ENCODE measurements around the gene PRKCB.

PRKCB gene

GRCh38 chr16:23962001-23962400 lies 126.2 kb downstream of the PRKCB start:
- TF ChIP-seq CTCF (IDR thresholded peaks at IDR 0.05; ENCODE audit: insufficient read depth, low read length) = no peak
- TF ChIP-seq GABPA (IDR thresholded peaks at IDR 0.05; ENCODE audit: low read depth) = no peak
- no peak for TF ChIP-seq POLR2AphosphoS5 (IDR thresholded peaks at IDR 0.05; ENCODE audit: low read depth)
- TF ChIP-seq REST (IDR thresholded peaks at IDR 0.05; ENCODE audit: insufficient replicate concordance, low read depth) = no peak
- TF ChIP-seq SPI1 (IDR thresholded peaks at IDR 0.05; ENCODE audit: borderline replicate concordance, low read depth) = no peak
- Histone ChIP-seq H3K4me3 (replicated peaks; ENCODE audit: insufficient read depth, low read length) (no peak overlapping the region), H3K27me3 (ENCODE audit: insufficient read depth, poor library complexity, severe bottlenecking) (no peaks in the 10 kb centered on the region), H3K27ac (replicated peaks) (no peak overlapping the region)
- no peak for DNase-seq (ENCODE audit: low read depth in 1 of 2, low spot score in 1 of 2)

- DNase-seq (ENCODE audit: low read depth in 1 of 2, low spot score in 1 of 2) = no peak
- TF ChIP-seq SPI1 (IDR thresholded peaks at IDR 0.05; ENCODE audit: borderline replicate concordance, low read depth) (no peak), REST (IDR thresholded peaks at IDR 0.05; ENCODE audit: insufficient replicate concordance, low read depth) (no peak), CTCF (IDR thresholded peaks at IDR 0.05; ENCODE audit: insufficient read depth, low read length) (no peak), POLR2AphosphoS5 (IDR thresholded peaks at IDR 0.05; ENCODE audit: low read depth) (no peak), GABPA (IDR thresholded peaks at IDR 0.05; ENCODE audit: low read depth) (no peak)
Measured at GRCh38 chr16:23964136-23964535, 128.4 kb downstream of the PRKCB start.

GRCh38 chr16:23965137-23965733 lies 129.5 kb downstream of the PRKCB start:
- TF ChIP-seq GABPA (IDR thresholded peaks at IDR 0.05; ENCODE audit: low read depth) (no peak), CTCF (IDR thresholded peaks at IDR 0.05; ENCODE audit: insufficient read depth, low read length) (no peak), SPI1 (IDR thresholded peaks at IDR 0.05; ENCODE audit: borderline replicate concordance, low read depth) (no peak), REST (IDR thresholded peaks at IDR 0.05; ENCODE audit: insufficient replicate concordance, low read depth) (no peak), POLR2AphosphoS5 (IDR thresholded peaks at IDR 0.05; ENCODE audit: low read depth) (no peak)
- no peak overlapping the region for H3K27ac ChIP-seq (replicated peaks)
- no peak overlapping the region for H3K4me3 ChIP-seq (replicated peaks; ENCODE audit: insufficient read depth, low read length)
- no peaks in the 10 kb centered on the region for H3K27me3 ChIP-seq (ENCODE audit: insufficient read depth, poor library complexity, severe bottlenecking)
- no peak for DNase-seq (ENCODE audit: low read depth in 1 of 2, low spot score in 1 of 2)

More at GRCh38 chr16:23964136-23964535, 128.4 kb downstream of the PRKCB start:
- no peak overlapping the region for H3K27ac ChIP-seq (replicated peaks)
- H3K4me3 ChIP-seq (replicated peaks; ENCODE audit: insufficient read depth, low read length) = no peak overlapping the region
- H3K27me3 ChIP-seq (ENCODE audit: insufficient read depth, poor library complexity, severe bottlenecking) = no peaks in the 10 kb centered on the region

Data from HL-60 (cell line).